H1 (cell line): ENCODE measurements around the gene COL27A1. TPM values are rescaled to one million over a fixed set of nuclear protein-coding genes. Genes with fewer than 3 reads are reported as not detected.

Experiments used
- CTCF ChIA-PET: fragments of 300-600 bp; sonication (Branson Sonifier 250); formaldehyde crosslinking; loops from one replicate; lab custom pipeline; 2021; ENCODE audit not compliant: partially characterized antibody; lab: Charles Lee
- POLR2A ChIA-PET: fragments of 300-600 bp; sonication (Branson Sonifier 250); formaldehyde crosslinking; loops from one replicate; lab custom pipeline; 2021; ENCODE audit warnings: inconsistent platforms; ENCODE audit not compliant: partially characterized antibody; lab: Charles Lee
- DNase-seq, 2 experiments: peaks; one replicate each; pipeline versions ENCODE4 v3.0.0 to v3.0.0-alpha.2; 2010 to 2022; ENCODE audit warnings: low spot score in 2 of 2, low read depth in 1 of 2, mixed read lengths in 1 of 2
- FAIRE-seq: peaks from 2 replicates; lab custom pipeline; 2011; peaks lifted over from hg19 to GRCh38; lab: Jason Lieb, UNC
- H2AFZ ChIP-seq: 2 replicates; pipeline ENCODE4 v1.8.1; 2012; ENCODE audit warnings: low read length, inconsistent platforms
- H2AK5ac ChIP-seq: 2 replicates; pipeline ENCODE4 v1.6.1; 2013; ENCODE audit warnings: low read depth, low read length
- H2BK120ac ChIP-seq: replicated peaks from 2 replicates; pipeline ENCODE3; 2013; ENCODE audit warnings: low read depth, low read length, inconsistent platforms
- H2BK12ac ChIP-seq: 2 replicates; pipeline ENCODE4 v1.6.1; 2013; ENCODE audit warnings: low read depth, low read length
- H2BK15ac ChIP-seq: 2 replicates; pipeline ENCODE4 v1.6.1; 2013; ENCODE audit warnings: low read length
- H2BK20ac ChIP-seq: 2 replicates; pipeline ENCODE4 v1.6.1; 2013; ENCODE audit warnings: low read length
- H2BK5ac ChIP-seq: 2 replicates; pipeline ENCODE4 v1.6.1; 2013; ENCODE audit warnings: low read depth, low read length
- H3K14ac ChIP-seq: 2 replicates; pipeline ENCODE4 v1.6.1; 2013; ENCODE audit warnings: inconsistent platforms; ENCODE audit not compliant: insufficient read length
- H3K18ac ChIP-seq: 2 replicates; pipeline ENCODE4 v1.6.1; 2013; ENCODE audit warnings: low read length; ENCODE audit errors: extremely low read depth
- H3K23ac ChIP-seq: 2 replicates; pipeline ENCODE4 v1.6.1; 2013; ENCODE audit warnings: inconsistent platforms; ENCODE audit not compliant: insufficient read length
- H3K23me2 ChIP-seq: 2 replicates; pipeline ENCODE4 v1.6.1; 2013; ENCODE audit warnings: low read depth, low read length
- H3K27ac ChIP-seq: 2 replicates; pipeline ENCODE4 v1.6.1; 2011; ENCODE audit warnings: low read depth, low read length, inconsistent platforms
- H3K27me3 ChIP-seq, 4 experiments: replicated peaks in 1 of 4; 1 replicate in 1 of 4; 2 replicates in 3 of 4; pipeline versions ENCODE4 v1.6.1 to v1.8.1; 2011 to 2013; ENCODE audit warnings: low read length in 3 of 4, mild to moderate bottlenecking in 3 of 4, inconsistent platforms in 2 of 4, mixed read lengths in 2 of 4, moderate library complexity in 1 of 4; ENCODE audit not compliant: control insufficient read depth in 3 of 4, insufficient read depth in 3 of 4; ENCODE audit errors: extremely low read depth in 1 of 4
- H3K36me3 ChIP-seq, 4 experiments: 2 replicates each; pipeline versions ENCODE4 v1.6.1 to v1.8.1; 2011 to 2013; ENCODE audit warnings: mild to moderate bottlenecking in 4 of 4, low read length in 3 of 4, moderate library complexity in 2 of 4, control low read depth in 1 of 4, inconsistent platforms in 1 of 4; ENCODE audit not compliant: insufficient read depth in 4 of 4, control insufficient read depth in 2 of 4
- H3K4ac ChIP-seq: replicated peaks from 2 replicates; pipeline ENCODE3; 2013; ENCODE audit warnings: low read length, low read depth, mixed read lengths, inconsistent platforms; ENCODE audit not compliant: insufficient read length
- H3K4me1 ChIP-seq, 4 experiments: replicated peaks in 1 of 4; 1 replicate in 1 of 4; 2 replicates in 3 of 4; pipeline versions ENCODE4 v1.6.1 to v1.8.1; 2011 to 2013; ENCODE audit warnings: low read length in 3 of 4, inconsistent platforms in 2 of 4, mixed read lengths in 1 of 4; ENCODE audit not compliant: insufficient read depth in 4 of 4, control insufficient read depth in 3 of 4
- H3K4me2 ChIP-seq, 2 experiments: 2 replicates each; pipeline versions ENCODE4 v1.6.1 to v1.8.1; 2011 to 2013; ENCODE audit warnings: low read depth in 2 of 2, low read length in 2 of 2, control low read depth in 1 of 2, inconsistent platforms in 1 of 2, mild to moderate bottlenecking in 1 of 2; ENCODE audit not compliant: insufficient read depth in 1 of 2
- H3K4me3 ChIP-seq, 4 experiments: fragments of 200-600, 300-600 bp in 1 of 4; sonication (generic), shearing (Covaris generic), sonication (Bioruptor Twin) in 1 of 4; 2 replicates each; pipeline versions ENCODE4 v1.5.1 to v1.8.1; 2011 to 2016; ENCODE audit warnings: low read length in 4 of 4, low read depth in 3 of 4, control low read depth in 2 of 4, inconsistent platforms in 2 of 4, mild to moderate bottlenecking in 2 of 4, mixed read lengths in 1 of 4, moderate library complexity in 1 of 4; ENCODE audit not compliant: insufficient read depth in 2 of 4; ENCODE audit errors: extremely low read depth in 1 of 4
- H3K56ac ChIP-seq: replicated peaks from 2 replicates; pipeline ENCODE3; 2013; ENCODE audit warnings: low read depth, mild to moderate bottlenecking, mixed read lengths, low read length, inconsistent platforms; ENCODE audit not compliant: insufficient read length
- H3K79me1 ChIP-seq: 2 replicates; pipeline ENCODE4 v1.6.1; 2013; ENCODE audit warnings: low read depth, low read length, control low read depth
- H3K79me2 ChIP-seq, 2 experiments: 2 replicates each; pipeline versions ENCODE4 v1.6.1 to v1.8.1; 2012 to 2013; ENCODE audit warnings: low read length in 2 of 2, mild to moderate bottlenecking in 2 of 2, inconsistent platforms in 1 of 2; ENCODE audit not compliant: insufficient read depth in 2 of 2, control insufficient read depth in 1 of 2
- H3K9ac ChIP-seq, 4 experiments: replicated peaks in 1 of 4; 1 replicate in 1 of 4; 2 replicates in 3 of 4; pipeline versions ENCODE4 v1.6.1 to v1.8.1; 2011 to 2013; ENCODE audit warnings: low read depth in 3 of 4, low read length in 3 of 4, control low read depth in 2 of 4, mild to moderate bottlenecking in 2 of 4, moderate library complexity in 2 of 4, inconsistent platforms in 1 of 4; ENCODE audit errors: extremely low read depth in 1 of 4
- H3K9me3 ChIP-seq, 2 experiments: 2 replicates each; pipeline versions ENCODE4 v1.6.1 to v1.8.1; 2012 to 2013; ENCODE audit warnings: mild to moderate bottlenecking in 2 of 2, moderate library complexity in 2 of 2, control low read depth in 1 of 2, inconsistent platforms in 1 of 2, low read depth in 1 of 2, low read length in 1 of 2, mixed read lengths in 1 of 2; ENCODE audit not compliant: insufficient read depth in 2 of 2
- H4K20me1 ChIP-seq, 2 experiments: replicated peaks in 1 of 2; 2 replicates each; pipeline versions ENCODE3 to v1.8.1; 2011 to 2013; ENCODE audit warnings: inconsistent platforms in 2 of 2, low read length in 2 of 2, mild to moderate bottlenecking in 1 of 2; ENCODE audit not compliant: insufficient read depth in 2 of 2, control insufficient read depth in 1 of 2
- H4K5ac ChIP-seq: 2 replicates; pipeline ENCODE4 v1.6.1; 2013; ENCODE audit warnings: low read length, low read depth, mixed read lengths, inconsistent platforms; ENCODE audit not compliant: insufficient read length
- H4K8ac ChIP-seq: 2 replicates; pipeline ENCODE4 v1.8.0; 2013; ENCODE audit warnings: mild to moderate bottlenecking, moderate library complexity, low read length, inconsistent platforms; ENCODE audit not compliant: insufficient read depth; ENCODE audit errors: extremely low read depth
- H4K91ac ChIP-seq: replicated peaks from 2 replicates; pipeline ENCODE3; 2013; ENCODE audit warnings: low read length, mixed read lengths, inconsistent platforms; ENCODE audit not compliant: insufficient read length
- CBX8 ChIP-seq: fragments of 300-800, 300-1000 bp; sonication (generic); IDR thresholded peaks from 2 replicates; pipeline ENCODE4 v1.7.1; 2016; ENCODE audit warnings: low read depth, low read length, borderline replicate concordance
- EGR1 ChIP-seq: IDR thresholded peaks from 2 replicates; pipeline ENCODE4 v1.6.1; 2011; ENCODE audit warnings: low read depth, low read length, borderline replicate concordance
- GABPA ChIP-seq: IDR thresholded peaks from 2 replicates; pipeline ENCODE4 v1.6.1; 2011; ENCODE audit warnings: mild to moderate bottlenecking, low read length, moderate library complexity, borderline replicate concordance; ENCODE audit not compliant: insufficient read depth
- JUN ChIP-seq: IDR thresholded peaks from 2 replicates; pipeline ENCODE4 v1.6.1; 2011; ENCODE audit warnings: low read depth, mild to moderate bottlenecking, improper control_type of control experiment, low read length
- KDM4A ChIP-seq: IDR thresholded peaks from one replicate; pipeline ENCODE4 v1.7.1; 2012; ENCODE audit warnings: low read depth, mild to moderate bottlenecking, moderate library complexity, low read length, inconsistent platforms; ENCODE audit not compliant: severe bottlenecking
- NRF1 ChIP-seq: IDR thresholded peaks from 2 replicates; pipeline ENCODE4 v1.6.1; 2011; ENCODE audit warnings: mild to moderate bottlenecking, low read depth, low read length, improper control_type of control experiment
- PHF8 ChIP-seq: fragments of 200-600 bp; sonication (generic); conservative IDR thresholded peaks from 2 replicates; pipeline ENCODE4 v1.7.1; 2012; ENCODE audit warnings: low read depth, mild to moderate bottlenecking, inconsistent platforms, low read length, moderate library complexity
- RNF2 ChIP-seq: fragments of 200-900, 300-1000 bp; sonication (generic); IDR thresholded peaks from 2 replicates; pipeline ENCODE4 v1.7.1; 2016; ENCODE audit warnings: borderline replicate concordance, low read depth, mild to moderate bottlenecking, antibody characterized with exemption, low read length; ENCODE audit not compliant: poor library complexity, severe bottlenecking; ENCODE audit errors: missing control alignments
- SIX5 ChIP-seq: IDR thresholded peaks from 2 replicates; pipeline ENCODE4 v1.6.1; 2011; ENCODE audit warnings: mild to moderate bottlenecking, low read depth, low read length
- SP2 ChIP-seq: IDR thresholded peaks from 2 replicates; pipeline ENCODE4 v1.6.1; 2012; ENCODE audit warnings: mild to moderate bottlenecking, low read length, inconsistent platforms
- SP4 ChIP-seq: IDR thresholded peaks from 2 replicates; pipeline ENCODE4 v1.6.1; 2012; ENCODE audit warnings: low read length, inconsistent platforms
- TBP ChIP-seq: IDR thresholded peaks from 2 replicates; pipeline ENCODE4 v1.6.1; 2011; ENCODE audit warnings: low read depth, low read length, improper control_type of control experiment
- TEAD4 ChIP-seq: IDR thresholded peaks from 2 replicates; pipeline ENCODE4 v1.6.1; 2012; ENCODE audit warnings: low read depth, low read length, inconsistent platforms, mixed read lengths
- WGBS, 2 experiments: shearing (Covaris generic) in 1 of 2; methylation state at CpG; one replicate each; pipeline versions ENCODE4 v1.1.6 to v1.1.7; 2013 to 2015; ENCODE audit warnings: low lambda C conversion rate in 2 of 2, mixed read lengths in 2 of 2, inconsistent platforms in 1 of 2, low coverage in 1 of 2, missing lambda C conversion rate in 1 of 2; ENCODE audit not compliant: insufficient replicate concordance in 2 of 2, insufficient coverage in 1 of 2, insufficient read length in 1 of 2; ENCODE audit errors: extremely low coverage in 1 of 2, missing lambda C conversion rate in 1 of 2; 5-methylcytosine and 5-hydroxymethylcytosine counted together
- polyA plus RNA-seq, 7 experiments: library from polyadenylated mRNA; depleted of rRNA in 3 of 7; stranded (reverse) in 5 of 7; unstranded in 2 of 7; fragments of >200 nt in 5 of 7; fragments of 200-250 nt in 2 of 7; gene quantifications; 1 replicate in 5 of 7; 2 replicates in 1 of 7; 4 replicates in 1 of 7; pipeline versions ENCODE4 v1.2.1 to v1.2.3, GENCODE V29; 2011 to 2013; ENCODE audit warnings: missing spikeins in 2 of 7, mixed read lengths in 2 of 7
- total RNA-seq: library from RNA; stranded (reverse); fragmentation: NEBNext Ultra II Directional; extraction: Animal tissue kit (Norgen Biotek cat#: 25700); gene quantifications from 2 replicates; pipeline ENCODE4 v1.2.1, GENCODE V29; 2021

Gene COL27A1
- total and polyA plus RNA-seq, 2 of the 8 experiments (the other 6 are each of a cell fraction or from before 2014, with no cell fraction given) = 15.1 to 22.8 TPM

DNA sequence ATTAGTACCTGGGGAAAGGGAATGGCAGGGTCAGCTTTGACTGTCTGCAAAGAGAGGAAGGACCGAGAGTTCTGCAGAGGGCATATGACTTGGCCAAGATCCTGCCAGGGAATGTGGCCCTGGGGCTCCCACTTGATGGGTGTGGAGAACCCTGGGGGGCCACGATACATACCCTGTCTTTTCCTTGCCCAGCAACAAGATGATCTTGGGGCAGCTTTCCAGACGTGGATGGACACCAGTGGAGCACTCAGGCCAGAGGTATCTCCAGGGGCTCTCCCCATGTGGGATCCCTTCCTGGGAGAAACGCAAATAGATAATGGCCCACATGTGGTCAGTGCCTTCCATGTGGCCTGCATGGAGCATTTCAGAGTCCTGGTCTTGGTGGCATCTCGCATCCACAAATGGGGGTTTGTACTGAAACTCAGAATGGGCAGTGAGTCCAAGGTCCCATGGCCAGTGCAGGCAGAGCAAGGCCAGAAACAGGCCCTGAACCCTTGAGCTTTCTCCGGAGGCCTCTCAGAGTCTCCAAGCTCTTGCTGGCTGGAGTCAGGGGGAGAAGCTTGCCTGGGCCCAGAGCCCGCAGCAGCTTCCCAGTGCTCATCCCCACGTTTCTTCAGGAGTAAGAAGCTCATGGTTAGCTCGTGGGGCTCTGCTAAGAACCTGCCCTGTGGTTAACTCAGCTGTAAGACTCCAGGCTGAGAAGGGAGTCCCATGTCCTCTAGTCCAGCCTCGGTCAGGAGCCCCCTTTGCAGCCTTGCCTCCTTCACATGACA lies 149.3 kb downstream of the COL27A1 start:
- no peaks in the 10 kb centered on the region for H3K9me3 ChIP-seq
- 86% methylated on average over 10 of the region's 10 CpGs; no CpG with 5 or more reads in 1 of the 2 experiments for WGBS, 2 experiments
- H4K8ac ChIP-seq = no peak overlapping the region; the same call in 1 of the 2 replicates
- no peak overlapping the region for H2AFZ ChIP-seq
- H3K36me3 ChIP-seq = no peaks in the 10 kb centered on the region; a peak in 3 of 8 replicates
- no peak overlapping the region for H2BK20ac ChIP-seq
- CTCF ChIA-PET = interaction anchor here (0.7 to 1.2 kb wide), 5 partner anchors 25 to 345 kb away, joined by 3 read pairs; no protein-coding TSS in a partner anchor
- POLR2A ChIA-PET = no interaction called here
- H3K79me1 ChIP-seq = no peaks in the 10 kb centered on the region
- H2AK5ac ChIP-seq = no peak overlapping the region
- no peak overlapping the region for H4K91ac ChIP-seq
- H3K14ac ChIP-seq = no peak overlapping the region
- H2BK120ac ChIP-seq = no peak overlapping the region
- H3K4me3 ChIP-seq = no peak overlapping the region
- no peak overlapping the region for H4K5ac ChIP-seq
- H2BK12ac ChIP-seq = no peak overlapping the region
- no peak overlapping the region for H3K27ac ChIP-seq
- no peak overlapping the region for H3K56ac ChIP-seq
- H3K23ac ChIP-seq = no peak overlapping the region
- H3K18ac ChIP-seq = no peak overlapping the region
- H3K79me2 ChIP-seq = no peaks in the 10 kb centered on the region
- H2BK15ac ChIP-seq = no peak overlapping the region
- no peaks in the 10 kb centered on the region for H3K23me2 ChIP-seq
- no peaks in the 10 kb centered on the region; a peak in 2 of 7 replicates for H3K4me1 ChIP-seq
- FAIRE-seq = no peak
- peak in 1 of 2 experiments; percentile 24 for DNase-seq
- H3K9ac ChIP-seq = no peak overlapping the region
- H3K4me2 ChIP-seq = no peak overlapping the region
- no peak overlapping the region for H2BK5ac ChIP-seq
- peaks cover 0 to 1% of the 10 kb centered on the region in 2 experiments for H4K20me1 ChIP-seq
- no peaks in the 10 kb centered on the region for H3K27me3 ChIP-seq
- H3K4ac ChIP-seq = no peak overlapping the region
- no peak for TF ChIP-seq SIX5
- TF ChIP-seq RNF2 = no peak
- no peak for TF ChIP-seq EGR1
- TF ChIP-seq NRF1 = no peak
- TF ChIP-seq TBP = no peak
- TF ChIP-seq GABPA = no peak
- no peak for TF ChIP-seq SP2
- TF ChIP-seq CBX8 = no peak
- no peak for TF ChIP-seq TEAD4
- TF ChIP-seq SP4 = no peak
- no peak for TF ChIP-seq KDM4A
- no peak for TF ChIP-seq JUN
- TF ChIP-seq PHF8 = no peak
